DMS53 treated with DMSO at 0.1 percent for 48 hours (cell line): ENCODE measurements around the gene ZNF35.
A peak's percentile ranks its signal among the peaks of the same experiment; 100 is the strongest.
"Not testable (repeated sequence)": the region's sequence is repeated elsewhere in the genome, so short reads cannot be mapped to it uniquely, and the experiment has no call there.

Experiments
- DNase-seq: peaks from one replicate; lab custom pipeline; 2025; ENCODE audit not compliant: unreplicated experiment; lab: John Stamatoyannopoulos, UW

The ZNF35 gene

GRCh38 chr3:44648564-44649229 is at the start of gene ZNF35:
Gene ZNF35 (plus strand): TSS chr3:44648732. CDS start chr3:44651068, 2,336 bp downstream.
- peak; percentile 43 for DNase-seq

- DNase-seq, result no peak
Measured at GRCh38 chr3:44601749-44602148, 46.8 kb upstream of the ZNF35 start.

GRCh38 chr3:44612678-44613077 is 35.9 kb upstream of the ZNF35 start:
- no peak for DNase-seq

GRCh38 chr3:44624749-44625480 is 23.6 kb upstream of the ZNF35 start, which contains the start of gene ZNF197:
Gene ZNF197 (plus strand): TSS chr3:44625036. CDS start chr3:44629155, 4,119 bp downstream.
- peak; percentile 20 for DNase-seq

GRCh38 chr3:44628716-44629115 is 19.8 kb upstream of the ZNF35 start:
- no peak for DNase-seq

GRCh38 chr3:44632193-44632592 is 16.3 kb upstream of the ZNF35 start:
- no peak for DNase-seq

- no peak for DNase-seq
Measured at GRCh38 chr3:44642337-44642736, 6.2 kb upstream of the ZNF35 start.

GRCh38 chr3:44643024-44643423 is 5.5 kb upstream of the ZNF35 start:
- DNase-seq, result no peak

- no peak for DNase-seq
Measured at GRCh38 chr3:44647771-44648170, 761 bp upstream of the ZNF35 start.

- DNase-seq, result no peak
Measured at GRCh38 chr3:44649709-44650108, 1.2 kb downstream of the ZNF35 start.

GRCh38 chr3:44654039-44654438 is 5.5 kb downstream of the ZNF35 start:
- DNase-seq, result no peak

GRCh38 chr3:44659015-44659414 is 10.5 kb downstream of the ZNF35 start:
- no peak for DNase-seq

- DNase-seq, result no peak
Measured at GRCh38 chr3:44659434-44659833, 10.9 kb downstream of the ZNF35 start.

- DNase-seq, result no peak
Measured at GRCh38 chr3:44661189-44661588, 12.7 kb downstream of the ZNF35 start.

- DNase-seq, result no peak
Measured at GRCh38 chr3:44665173-44665572, 16.6 kb downstream of the ZNF35 start.

GRCh38 chr3:44666346-44666745 is 17.8 kb downstream of the ZNF35 start:
- DNase-seq, result no peak

GRCh38 chr3:44669760-44670159 is 21.2 kb downstream of the ZNF35 start:
- DNase-seq, result no peak

GRCh38 chr3:44673466-44673865 is 24.9 kb downstream of the ZNF35 start:
- not testable (repeated sequence) for DNase-seq

- DNase-seq, result no peak
Measured at GRCh38 chr3:44674211-44674610, 25.7 kb downstream of the ZNF35 start.

- DNase-seq, result no peak
Measured at GRCh38 chr3:44678480-44679116, 30.1 kb downstream of the ZNF35 start.

GRCh38 chr3:44680921-44681455 is 32.5 kb downstream of the ZNF35 start:
- DNase-seq, result no peak
